H1 (cell line): Measurements from ENCODE around the gene SBNO2.

Experiments used
- CTCF ChIP-seq, 3 experiments: IDR thresholded peaks; 1 replicate in 2 of 3; 2 replicates in 1 of 3; pipeline versions ENCODE4 v1.5.1 to v1.6.1; 2011; ENCODE audit warnings: low read length in 3 of 3, mild to moderate bottlenecking in 3 of 3, inconsistent platforms in 2 of 3, low read depth in 1 of 3, moderate library complexity in 1 of 3; ENCODE audit not compliant: insufficient read depth in 1 of 3; ENCODE audit errors: control extremely low read depth in 1 of 3
- HDAC2 ChIP-seq, 2 experiments: fragments of 300-600 bp in 1 of 2; sonication (generic) in 1 of 2; IDR thresholded peaks; 2 replicates each; pipeline ENCODE4 v1.6.1; 2011 to 2012; ENCODE audit warnings: low read depth in 2 of 2, low read length in 2 of 2, mild to moderate bottlenecking in 2 of 2, moderate library complexity in 2 of 2, borderline replicate concordance in 1 of 2, inconsistent platforms in 1 of 2
- YY1 ChIP-seq: IDR thresholded peaks from 2 replicates; pipeline ENCODE4 v1.6.1; 2011; ENCODE audit warnings: low read depth, mild to moderate bottlenecking, low read length
- ZNF274 ChIP-seq: IDR thresholded peaks from 2 replicates; pipeline ENCODE4 v1.7.0; 2012; ENCODE audit warnings: low read length, borderline replicate concordance; ENCODE audit errors: extremely low read depth

GRCh38 chr19:1062387-1063029 lies 111.6 kb downstream of the SBNO2 start:
- TF ChIP-seq YY1 (no peak), HDAC2 (IDR thresholded peaks at IDR 0.05; ENCODE audit: borderline replicate concordance in 1 of 2, low read depth in 2 of 2, low read length in 2 of 2) (no peak), CTCF (IDR thresholded peaks at IDR 0.05; ENCODE audit: control extremely low read depth in 1 of 3, insufficient read depth in 1 of 3, low read depth in 1 of 3, low read length in 3 of 3) (no peak), ZNF274 (no peak)
